H9 (cell line): ENCODE results near the gene ZSCAN1. TPM values are rescaled to one million over a fixed set of nuclear protein-coding genes. Genes with fewer than 3 reads are reported as not detected.

ENCODE experiments used
- DNase-seq: peaks from one replicate; pipeline ENCODE4 v3.0.0-alpha.2; 2017
- H2AFZ ChIP-seq: one replicate; pipeline ENCODE4 v1.6.1; 2013; ENCODE audit warnings: mild to moderate bottlenecking, low read length, control low read depth, moderate library complexity
- H2AK5ac ChIP-seq: 2 replicates; pipeline ENCODE4 v1.6.1; 2013; ENCODE audit warnings: low read length, control low read depth, mixed read lengths; ENCODE audit not compliant: insufficient read length
- H2BK120ac ChIP-seq: one replicate; pipeline ENCODE4 v1.6.1; 2013; ENCODE audit warnings: low read depth, mild to moderate bottlenecking, low read length, control low read depth, inconsistent platforms; ENCODE audit not compliant: poor library complexity, severe bottlenecking
- H2BK12ac ChIP-seq: 2 replicates; pipeline ENCODE4 v1.6.1; 2013; ENCODE audit warnings: low read length, control low read depth, mixed read lengths, low read depth; ENCODE audit not compliant: insufficient read length
- H2BK15ac ChIP-seq: 2 replicates; pipeline ENCODE4 v1.6.1; 2013; ENCODE audit warnings: low read depth, low read length, control low read depth
- H2BK20ac ChIP-seq: one replicate; pipeline ENCODE4 v1.6.1; 2013; ENCODE audit warnings: low read depth, mild to moderate bottlenecking, low read length, control low read depth, inconsistent platforms; ENCODE audit not compliant: poor library complexity, severe bottlenecking
- H2BK5ac ChIP-seq: 2 replicates; pipeline ENCODE4 v1.6.1; 2013; ENCODE audit warnings: low read length, control low read depth, mixed read lengths; ENCODE audit not compliant: insufficient read length
- H3K14ac ChIP-seq: 2 replicates; pipeline ENCODE4 v1.6.1; 2013; ENCODE audit warnings: low read length, control low read depth; ENCODE audit not compliant: insufficient read depth
- H3K18ac ChIP-seq: 2 replicates; pipeline ENCODE4 v1.6.1; 2013; ENCODE audit warnings: low read depth, mild to moderate bottlenecking, mixed read lengths, low read length, control low read depth; ENCODE audit not compliant: insufficient read length
- H3K23ac ChIP-seq: 2 replicates; pipeline ENCODE4 v1.6.1; 2013; ENCODE audit warnings: low read length, control low read depth, mixed read lengths, low read depth; ENCODE audit not compliant: insufficient read length
- H3K23me2 ChIP-seq: 2 replicates; pipeline ENCODE4 v1.6.1; 2013; ENCODE audit warnings: low read depth, mild to moderate bottlenecking, mixed read lengths, low read length, control low read depth; ENCODE audit not compliant: insufficient read length, poor library complexity, severe bottlenecking
- H3K27ac ChIP-seq: 2 replicates; pipeline ENCODE4 v1.5.1; 2013; ENCODE audit warnings: low read length, control low read depth, mixed read lengths, low read depth; ENCODE audit not compliant: insufficient read length
- H3K27me3 ChIP-seq: 2 replicates; pipeline ENCODE4 v1.6.1; 2013; ENCODE audit warnings: low read length, control low read depth, inconsistent platforms; ENCODE audit not compliant: insufficient read depth
- H3K4ac ChIP-seq: 2 replicates; pipeline ENCODE4 v1.6.1; 2013; ENCODE audit warnings: low read depth, mild to moderate bottlenecking, control low read depth, inconsistent platforms, low read length, moderate library complexity
- H3K4me1 ChIP-seq: 2 replicates; pipeline ENCODE4 v1.6.1; 2013; ENCODE audit warnings: low read length, control low read depth, inconsistent platforms; ENCODE audit not compliant: insufficient read depth
- H3K4me2 ChIP-seq: 2 replicates; pipeline ENCODE4 v1.6.1; 2013; ENCODE audit warnings: low read length, control low read depth, mixed read lengths; ENCODE audit not compliant: insufficient read length, insufficient read depth
- H3K56ac ChIP-seq: 2 replicates; pipeline ENCODE4 v1.6.1; 2013; ENCODE audit warnings: low read depth, mild to moderate bottlenecking, mixed read lengths, low read length, control low read depth; ENCODE audit not compliant: insufficient read length
- H3K79me1 ChIP-seq: 2 replicates; pipeline ENCODE4 v1.6.1; 2013; ENCODE audit warnings: low read depth, mild to moderate bottlenecking, moderate library complexity, low read length, control low read depth, inconsistent platforms; ENCODE audit not compliant: insufficient read depth, poor library complexity, severe bottlenecking
- H3K79me2 ChIP-seq: 2 replicates; pipeline ENCODE4 v1.6.1; 2013; ENCODE audit warnings: low read length, control low read depth, inconsistent platforms; ENCODE audit not compliant: insufficient read depth
- H3K9ac ChIP-seq: 2 replicates; pipeline ENCODE4 v1.6.1; 2013; ENCODE audit warnings: low read length, control low read depth, mixed read lengths; ENCODE audit not compliant: insufficient read length; ENCODE audit errors: extremely low read depth
- H3K9me3 ChIP-seq: one replicate; pipeline ENCODE4 v1.6.1; 2013; ENCODE audit warnings: low read depth, low read length, inconsistent platforms; ENCODE audit not compliant: control insufficient read depth
- H3T11ph ChIP-seq: one replicate; pipeline ENCODE4 v1.6.1; 2013; ENCODE audit warnings: mild to moderate bottlenecking, low read length, control low read depth, inconsistent platforms
- H4K20me1 ChIP-seq: one replicate; pipeline ENCODE4 v1.6.1; 2013; ENCODE audit not compliant: control insufficient read depth, insufficient read length, insufficient read depth
- H4K5ac ChIP-seq: 2 replicates; pipeline ENCODE4 v1.6.1; 2013; ENCODE audit warnings: low read depth, mild to moderate bottlenecking, mixed read lengths, low read length, control low read depth; ENCODE audit not compliant: insufficient read length
- H4K8ac ChIP-seq: replicated peaks from 2 replicates; pipeline ENCODE4 v1.6.1; 2013; ENCODE audit warnings: low read length, control low read depth, mixed read lengths, low read depth; ENCODE audit not compliant: insufficient read length
- H4K91ac ChIP-seq: 2 replicates; pipeline ENCODE4 v1.6.1; 2013; ENCODE audit warnings: low read depth, mild to moderate bottlenecking, moderate library complexity, mixed read lengths, low read length, control low read depth; ENCODE audit not compliant: insufficient read length
- H3K27ac Mint-ChIP-seq, 3 experiments: 2 replicates in 2 of 3; 3 replicates in 1 of 3; pipeline ENCODE4 v1.8.0; 2020 to 2021; ENCODE audit warnings: mixed read lengths in 3 of 3, mild to moderate bottlenecking in 1 of 3, moderate library complexity in 1 of 3
- H3K27me3 Mint-ChIP-seq: 2 replicates; pipeline ENCODE4 v1.8.0; 2021; ENCODE audit warnings: low read depth, mild to moderate bottlenecking, moderate library complexity, mixed read lengths
- H3K36me3 Mint-ChIP-seq, 3 experiments: 2 replicates in 2 of 3; 3 replicates in 1 of 3; pipeline ENCODE4 v1.8.0; 2020 to 2021; ENCODE audit warnings: low read depth in 3 of 3, mixed read lengths in 3 of 3; ENCODE audit not compliant: insufficient read depth in 1 of 3
- H3K4me1 Mint-ChIP-seq, 2 experiments: 2 replicates each; pipeline ENCODE4 v1.8.0; 2020; ENCODE audit warnings: mixed read lengths in 2 of 2
- H3K4me3 Mint-ChIP-seq, 2 experiments: 2 replicates in 1 of 2; 3 replicates in 1 of 2; pipeline ENCODE4 v1.8.0; 2020 to 2021; ENCODE audit warnings: mild to moderate bottlenecking in 2 of 2, mixed read lengths in 2 of 2, moderate library complexity in 1 of 2
- H3K9me3 Mint-ChIP-seq, 2 experiments: 2 replicates in 1 of 2; 3 replicates in 1 of 2; pipeline ENCODE4 v1.8.0; 2020; ENCODE audit warnings: mild to moderate bottlenecking in 2 of 2, mixed read lengths in 2 of 2, moderate library complexity in 1 of 2
- WGBS: extraction: QIAGEN DNeasy Blood & Tissue Kit; methylation state at CpG from one replicate; pipeline ENCODE4 v1.1.7; 2013; ENCODE audit warnings: missing lambda C conversion rate, low lambda C conversion rate, mixed read lengths; ENCODE audit not compliant: insufficient read length; ENCODE audit errors: extremely low coverage; 5-methylcytosine and 5-hydroxymethylcytosine counted together
- total RNA-seq: library from RNA; stranded (reverse); gene quantifications from 2 replicates; pipeline ENCODE4 v1.2.1, GENCODE V29; 2021
- TF ChIP-seq, protein P1 (sequence below): fragments of 200-600 bp; sonication (generic); conservative IDR thresholded peaks from 3 replicates; pipeline ENCODE4 v1.8.0; 2021; ENCODE audit warnings: antibody characterized with exemption, mild to moderate bottlenecking

Gene ZSCAN1
- total RNA-seq, 1 experiment from 2014 or later: 1.2 TPM

DNA sequence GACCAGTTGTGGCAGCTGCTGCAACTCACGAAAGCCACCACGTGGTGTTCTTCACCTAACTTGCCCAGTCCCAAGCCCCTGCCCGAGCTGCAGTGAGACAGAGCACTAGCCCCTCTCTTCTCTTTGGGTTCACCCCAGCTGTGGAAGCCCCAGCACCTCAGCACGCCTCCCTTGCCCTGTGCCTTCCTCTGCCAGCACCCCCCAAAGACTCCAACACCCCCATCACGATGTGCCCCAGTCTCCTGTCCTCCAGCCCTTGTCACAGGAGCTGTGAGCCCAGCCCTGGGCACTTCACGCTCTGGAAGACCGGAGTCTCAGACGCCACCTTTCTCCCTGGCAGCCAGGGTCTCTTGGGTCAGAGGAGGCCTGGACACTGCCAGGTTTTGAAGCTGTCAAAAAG lies 23.0 kb downstream of the ZSCAN1 start:
- Histone ChIP-seq H4K91ac (no peak overlapping the region), H3K79me1 (no peaks in the 10 kb centered on the region), H4K5ac (no peak overlapping the region), H3K14ac (no peak overlapping the region), H3K9ac (no peak overlapping the region), H3K23me2 (peaks cover 3% of the 10 kb centered on the region), H2AFZ (no peak overlapping the region), H3K23ac (no peak overlapping the region), H3K9me3 (no peaks in the 10 kb centered on the region), H3K4me2 (no peak overlapping the region), H2BK5ac (no peak overlapping the region), H3K4me1 (peaks cover 4% of the 10 kb centered on the region; the same call in 1 of the 2 replicates), H4K20me1 (no peaks in the 10 kb centered on the region), H3K27me3 (no peaks in the 10 kb centered on the region), H3K27ac (no peak overlapping the region), H3K4ac (no peak overlapping the region; the same call in 1 of the 2 replicates), H2BK20ac (no peak overlapping the region), H2BK12ac (no peak overlapping the region), H2BK15ac (no peak overlapping the region), H2BK120ac (no peak overlapping the region), H2AK5ac (no peak overlapping the region), H3K79me2 (no peaks in the 10 kb centered on the region), H4K8ac (no peak overlapping the region), H3T11ph (no peak overlapping the region), H3K18ac (no peak overlapping the region), H3K56ac (no peak overlapping the region)
- H3K27me3 Mint-ChIP-seq: peaks cover 15% of the 10 kb centered on the region
- TF ChIP-seq, protein P1, sequence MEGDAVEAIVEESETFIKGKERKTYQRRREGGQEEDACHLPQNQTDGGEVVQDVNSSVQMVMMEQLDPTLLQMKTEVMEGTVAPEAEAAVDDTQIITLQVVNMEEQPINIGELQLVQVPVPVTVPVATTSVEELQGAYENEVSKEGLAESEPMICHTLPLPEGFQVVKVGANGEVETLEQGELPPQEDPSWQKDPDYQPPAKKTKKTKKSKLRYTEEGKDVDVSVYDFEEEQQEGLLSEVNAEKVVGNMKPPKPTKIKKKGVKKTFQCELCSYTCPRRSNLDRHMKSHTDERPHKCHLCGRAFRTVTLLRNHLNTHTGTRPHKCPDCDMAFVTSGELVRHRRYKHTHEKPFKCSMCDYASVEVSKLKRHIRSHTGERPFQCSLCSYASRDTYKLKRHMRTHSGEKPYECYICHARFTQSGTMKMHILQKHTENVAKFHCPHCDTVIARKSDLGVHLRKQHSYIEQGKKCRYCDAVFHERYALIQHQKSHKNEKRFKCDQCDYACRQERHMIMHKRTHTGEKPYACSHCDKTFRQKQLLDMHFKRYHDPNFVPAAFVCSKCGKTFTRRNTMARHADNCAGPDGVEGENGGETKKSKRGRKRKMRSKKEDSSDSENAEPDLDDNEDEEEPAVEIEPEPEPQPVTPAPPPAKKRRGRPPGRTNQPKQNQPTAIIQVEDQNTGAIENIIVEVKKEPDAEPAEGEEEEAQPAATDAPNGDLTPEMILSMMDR: no peak
- DNase-seq: no peak
- H3K27ac Mint-ChIP-seq: no peak overlapping the region
- H3K4me3 Mint-ChIP-seq: no peak overlapping the region
- H3K36me3 Mint-ChIP-seq: peaks cover 13 to 27% (median 19%) of the 10 kb centered on the region in 3 experiments; a peak in 6 of 7 replicates
- peaks cover 63 to 64% of the 10 kb centered on the region in 2 experiments for H3K9me3 Mint-ChIP-seq
- H3K4me1 Mint-ChIP-seq: peaks cover 10 to 20% of the 10 kb centered on the region in 2 experiments
- WGBS: no CpG with 5 or more reads among the region's 8 CpGs
